GM19467 (cell line): Measurements from ENCODE around the gene CBFA2T2.

Experiments
- ATAC-seq: cut with Tn5 transposase; IDR thresholded peaks from one replicate; pipeline ENCODE4 v1.9.1; 2021; ENCODE audit warnings: mild to moderate bottlenecking, moderate library complexity; ENCODE audit not compliant: unreplicated experiment

CBFA2T2 gene

GRCh38 chr20:33676121-33676520 lies 186.2 kb downstream of the CBFA2T2 start:
- ATAC-seq, result no peak

- ATAC-seq, result no peak
These were observed 187.1 kb downstream of the CBFA2T2 start for GRCh38 chr20:33676652-33677645.

- no peak for ATAC-seq
These were observed 188.3 kb downstream of the CBFA2T2 start for GRCh38 chr20:33677991-33678702.

GRCh38 chr20:33679758-33680485 lies 190.0 kb downstream of the CBFA2T2 start:
- ATAC-seq, result peak; percentile 57

GRCh38 chr20:33680686-33681085 lies 190.8 kb downstream of the CBFA2T2 start:
- no peak for ATAC-seq

- ATAC-seq, result no peak
These were observed 191.4 kb downstream of the CBFA2T2 start for GRCh38 chr20:33681288-33681687.

- no peak for ATAC-seq
These were observed 191.9 kb downstream of the CBFA2T2 start for GRCh38 chr20:33681728-33682353.

- ATAC-seq, result no peak
These were observed 194.8 kb downstream of the CBFA2T2 start for GRCh38 chr20:33684533-33685327.

GRCh38 chr20:33685328-33686099 lies 195.6 kb downstream of the CBFA2T2 start:
- ATAC-seq, result peak; percentile 44

GRCh38 chr20:33686100-33686983 lies 196.4 kb downstream of the CBFA2T2 start, which contains the start of gene E2F1:
Gene E2F1 (minus strand): TSS chr20:33686385. CDS start chr20:33686264, 121 bp downstream.
- peak; percentile 71 for ATAC-seq

- no peak for ATAC-seq
These were observed 197.1 kb downstream of the CBFA2T2 start for GRCh38 chr20:33686984-33687366.

GRCh38 chr20:33687370-33687915 lies 197.5 kb downstream of the CBFA2T2 start:
- no peak for ATAC-seq

- ATAC-seq, result no peak
These were observed 198.4 kb downstream of the CBFA2T2 start for GRCh38 chr20:33687993-33688937.

GRCh38 chr20:33688938-33689424 lies 199.1 kb downstream of the CBFA2T2 start:
- ATAC-seq, result no peak

GRCh38 chr20:33689493-33689892 lies 199.6 kb downstream of the CBFA2T2 start:
- no peak for ATAC-seq

GRCh38 chr20:33689973-33690372 lies 200.1 kb downstream of the CBFA2T2 start:
- ATAC-seq, result no peak
